Psoas muscle (tissue), 8 donors: ENCODE measurements around the gene KRT78. TPM values are rescaled to one million over a fixed set of nuclear protein-coding genes. Genes with fewer than 3 reads are reported as not detected.

ENCODE experiments used
- ATAC-seq, 4 donors: fragments of 200-7000 bp; cut with Tn5 transposase; one replicate each; pipeline ENCODE4 v1.9.1; 2020; ENCODE audit warnings: moderate library complexity in 3 of 4, mild to moderate bottlenecking in 2 of 4
- DNase-seq, 2 donors: peaks; one replicate each; pipeline ENCODE4 v3.0.0-alpha.2; 2020
- H3K27ac ChIP-seq: fragments of 200-600 bp; one replicate; pipeline ENCODE4 v1.8.0; 2022
- H3K27me3 ChIP-seq, 3 donors: fragments of 200-600 bp in 1 of 3; one replicate each; pipeline versions ENCODE4 v1.6.1 to v1.8.0; 2013 to 2022; ENCODE audit warnings: low read length in 2 of 3, mild to moderate bottlenecking in 2 of 3, moderate library complexity in 1 of 3; ENCODE audit not compliant: insufficient read depth in 3 of 3
- H3K36me3 ChIP-seq, 2 donors: fragments of 200-600 bp in 1 of 2; one replicate each; pipeline versions ENCODE4 v1.6.1 to v1.8.0; 2013 to 2022; ENCODE audit warnings: low read depth in 1 of 2, mild to moderate bottlenecking in 1 of 2, moderate library complexity in 1 of 2; ENCODE audit not compliant: insufficient read depth in 1 of 2
- H3K4me1 ChIP-seq: fragments of 200-600 bp; one replicate; pipeline ENCODE4 v1.8.0; 2022
- H3K4me3 ChIP-seq: fragments of 200-600 bp; one replicate; pipeline ENCODE4 v1.8.0; 2022; ENCODE audit warnings: mild to moderate bottlenecking
- H3K9me3 ChIP-seq: fragments of 200-600 bp; one replicate; pipeline ENCODE4 v1.8.0; 2022
- CTCF ChIP-seq: fragments of 200-600 bp; IDR thresholded peaks from one replicate; pipeline ENCODE4 v1.8.0; 2022; ENCODE audit warnings: antibody characterized with exemption
- WGBS, 3 donors: extraction: QIAGEN DNeasy Blood & Tissue Kit; methylation state at CpG; one replicate each; pipeline versions ENCODE4 v1.1.6 to v1.1.7; 2013; 5-methylcytosine and 5-hydroxymethylcytosine counted together
- intact Hi-C, 2 donors: fragments of 100-400 bp; cut with DNase I; formaldehyde crosslinking; loops; one replicate each; pipeline versions ENCODE4 v1.11.0 to v1.14.2; 2022
- polyA plus RNA-seq, 3 donors: library from polyadenylated mRNA; stranded (reverse); fragments of 200-250 nt; gene quantifications; one replicate each; pipeline ENCODE4 v1.2.3, GENCODE V29; 2013
- total RNA-seq, 4 donors: library from RNA; stranded (reverse); fragmentation: NEBNext Ultra II Directional in 2 of 4; extraction: Animal tissue kit (Norgen Biotek cat#: 25700) in 2 of 4; gene quantifications; one replicate each; pipeline versions ENCODE4 v1.2.1 to v1.2.4, GENCODE V29; 2021 to 2023
- donor health status: healthy with polysubstance abuse.
- donor health status: DM: no; HTN: no; CAD: no; lungs with moderate emphysema.
- donor health status: Bipolar disorder and iron deficiency.
- donor health status: healthy.
- donor health status: DM: yes; HTN: yes; CAD: no.
- donor health status: DM: no; HTN: no; CAD: no.
- donor health status: DM: no; HTN: no; CAD: no.
- donor health status: DM: yes; HTN: yes; CAD: no.

The KRT78 gene
- total and polyA plus RNA-seq, 7 donors: 0.04 TPM; not detected in 6

- no peak overlapping the region for H3K27ac ChIP-seq
- intact Hi-C loops: no loop called here
- H3K9me3 ChIP-seq: no peaks in the 10 kb centered on the region
- 60 to 65% (median 63%) methylated on average over 19 of the region's 19 CpGs for WGBS, 3 donors
- TF ChIP-seq CTCF: no peak
- ATAC-seq (no peak), DNase-seq (no peak)
- peaks cover 3 to 38% (median 8%) of the 10 kb centered on the region in 3 donors for H3K27me3 ChIP-seq
- H3K4me1 ChIP-seq: no peaks in the 10 kb centered on the region
- H3K4me3 ChIP-seq: no peak overlapping the region
- H3K36me3 ChIP-seq: no peaks in the 10 kb centered on the region
Observed at GRCh38 chr12:52790427-52791270, 58.1 kb downstream of the KRT78 start.

- no peak overlapping the region for H3K4me3 ChIP-seq
- H3K9me3 ChIP-seq: no peaks in the 10 kb centered on the region
- H3K36me3 ChIP-seq: no peaks in the 10 kb centered on the region
- no peak overlapping the region for H3K27ac ChIP-seq
- no peak for DNase-seq
- intact Hi-C loops: no loop called here
- peaks cover 3 to 38% (median 10%) of the 10 kb centered on the region in 3 donors for H3K27me3 ChIP-seq
- 20 to 28% (median 20%) methylated on average over 45 to 50 of the region's 50 CpGs for WGBS, 3 donors
- ATAC-seq: no peak
- no peaks in the 10 kb centered on the region for H3K4me1 ChIP-seq
- no peak for TF ChIP-seq CTCF
Observed at GRCh38 chr12:52789637-52790426, 59.0 kb downstream of the KRT78 start.

GRCh38 chr12:52788876-52789636, 59.7 kb downstream of the KRT78 start:
- H3K27ac ChIP-seq: no peak overlapping the region
- ATAC-seq (no peak), DNase-seq (no peak)
- H3K36me3 ChIP-seq: no peaks in the 10 kb centered on the region
- TF ChIP-seq CTCF: no peak
- peaks cover 3 to 42% (median 12%) of the 10 kb centered on the region in 3 donors for H3K27me3 ChIP-seq
- H3K9me3 ChIP-seq: no peaks in the 10 kb centered on the region
- intact Hi-C loops: no loop called here
- 88 to 90% (median 89%) methylated on average over 11 of the region's 11 CpGs for WGBS, 3 donors
- H3K4me3 ChIP-seq: no peak overlapping the region
- no peaks in the 10 kb centered on the region for H3K4me1 ChIP-seq

- DNase-seq (no peak), ATAC-seq (no peak)
- no peak overlapping the region for H3K4me3 ChIP-seq
- no peaks in the 10 kb centered on the region for H3K4me1 ChIP-seq
- no peaks in the 10 kb centered on the region for H3K36me3 ChIP-seq
- 68 to 79% (median 73%) methylated on average over 6 of the region's 6 CpGs for WGBS, 3 donors
- no peak for TF ChIP-seq CTCF
- intact Hi-C loops: no loop called here
- no peaks in the 10 kb centered on the region for H3K9me3 ChIP-seq
- no peak overlapping the region for H3K27ac ChIP-seq
- peaks cover 3 to 50% (median 14%) of the 10 kb centered on the region in 3 donors for H3K27me3 ChIP-seq
Observed at GRCh38 chr12:52788192-52788875, 60.5 kb downstream of the KRT78 start.
